Measurements from ENCODE around the gene GINM1.

GINM1 gene

DNA sequence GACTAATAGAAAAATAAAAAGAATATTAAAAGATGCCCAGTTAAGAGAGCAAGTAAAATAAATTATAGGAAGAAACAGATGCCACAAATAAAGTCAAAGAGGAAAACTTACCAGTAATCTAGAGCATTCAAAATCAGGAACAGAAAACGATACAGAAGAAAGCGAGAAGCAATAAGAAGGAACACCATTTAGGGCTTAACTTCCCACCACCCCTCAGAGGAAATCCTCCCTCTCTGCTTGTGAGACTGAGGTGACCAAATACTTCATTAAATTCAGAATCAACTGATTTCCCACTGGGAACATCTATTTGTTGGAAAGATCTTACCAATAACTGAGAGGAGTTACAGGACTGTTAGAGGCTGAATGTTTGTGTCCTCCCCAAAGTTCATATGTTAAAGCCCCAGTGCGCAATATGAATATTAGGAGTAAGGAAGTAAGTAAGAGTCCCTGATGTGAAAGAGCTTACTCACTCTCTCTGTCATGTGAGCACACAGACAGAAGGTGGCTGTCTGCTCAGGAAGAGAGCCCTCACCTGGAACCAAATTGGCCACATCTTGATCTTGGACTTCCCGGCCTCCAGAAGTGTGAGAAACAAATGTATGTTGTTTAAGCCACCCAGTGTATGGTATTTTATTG is 62.8 kb downstream of the GINM1 start:
- Mint-ChIP-seq H3K4me3 (no peak overlapping the region), H3K9me3 (no peaks in the 10 kb centered on the region), H3K27ac (peak overlapping the region; percentile 86), H3K36me3 (ENCODE audit: low read depth) (peaks cover 27% of the 10 kb centered on the region), H3K27me3 (no peaks in the 10 kb centered on the region), H3K4me1 (ENCODE audit: low read depth) (peaks cover 15% of the 10 kb centered on the region)
- intact Hi-C loops (cut with micrococcal nuclease): no loop called here

DNA sequence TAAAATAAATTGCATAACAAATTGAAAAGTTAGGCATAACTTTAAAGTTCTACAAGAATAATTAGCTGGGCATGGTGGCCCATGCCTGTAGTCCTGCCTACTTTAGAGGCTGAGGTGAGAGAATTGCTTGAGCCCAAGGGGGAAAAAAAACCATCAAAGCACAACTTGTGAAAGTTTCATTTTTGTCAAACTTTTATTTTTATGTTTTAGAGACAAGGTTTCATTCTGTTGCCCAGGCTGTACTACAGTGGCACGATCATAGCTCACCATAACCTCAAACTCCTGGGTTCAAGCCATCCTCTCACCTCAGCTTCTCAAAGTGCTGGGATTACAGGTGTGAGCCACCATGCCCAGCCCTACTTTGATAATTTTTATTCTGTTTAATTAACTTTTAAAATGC is 68.1 kb downstream of the GINM1 start:
- Mint-ChIP-seq H3K36me3 (ENCODE audit: low read depth) (peaks cover 37% of the 10 kb centered on the region), H3K4me3 (no peak overlapping the region), H3K27me3 (no peaks in the 10 kb centered on the region), H3K27ac (no peak overlapping the region), H3K9me3 (no peaks in the 10 kb centered on the region), H3K4me1 (ENCODE audit: low read depth) (peaks cover 3% of the 10 kb centered on the region)
- intact Hi-C loops (cut with micrococcal nuclease): no loop called here

DNA sequence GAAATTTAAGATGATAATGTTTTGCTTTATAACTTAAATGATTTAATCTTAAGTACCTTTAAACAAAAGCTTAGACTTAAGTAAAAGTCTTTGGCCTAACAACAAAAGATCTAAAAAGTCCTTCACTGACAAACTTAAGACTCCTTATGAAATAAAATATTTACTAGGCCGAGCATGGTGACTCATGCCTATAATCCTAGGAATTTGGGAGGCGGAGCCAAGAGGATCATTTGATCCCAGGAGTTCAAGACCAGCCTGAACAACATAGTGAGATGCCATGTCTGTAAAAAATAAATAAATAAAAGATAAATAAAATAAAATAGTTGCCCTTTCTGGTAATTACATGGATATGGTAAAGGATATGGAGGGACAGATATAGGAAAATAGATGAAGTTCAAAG is 69.9 kb downstream of the GINM1 start:
- Mint-ChIP-seq H3K27me3 (no peaks in the 10 kb centered on the region), H3K4me1 (ENCODE audit: low read depth) (no peaks in the 10 kb centered on the region), H3K27ac (no peak overlapping the region), H3K36me3 (ENCODE audit: low read depth) (peaks cover 46% of the 10 kb centered on the region), H3K9me3 (no peaks in the 10 kb centered on the region), H3K4me3 (no peak overlapping the region)
- intact Hi-C loops (cut with micrococcal nuclease): no loop called here
